Naive B cell (primary cell): Measurements from ENCODE around the gene UGT1A8. TPM values are rescaled to one million over a fixed set of nuclear protein-coding genes. Genes with fewer than 3 reads are reported as not detected.
A peak's percentile ranks its signal among the peaks of the same experiment; 100 is the strongest.
"Not testable (repeated sequence)": the region's sequence is repeated elsewhere in the genome, so short reads cannot be mapped to it uniquely, and the experiment has no call there.

Source experiments
- ATAC-seq, 2 donors: fragments of 150-1000 bp; cut with Tn5 transposase; 2 replicates each; pipeline ENCODE4 v1.10.0; 2021; ENCODE audit warnings: low read depth in 2 of 2, mild to moderate bottlenecking in 2 of 2, moderate library complexity in 2 of 2
- DNase-seq: peaks from one replicate; pipeline ENCODE4 v3.0.0; 2022
- H3K27ac Mint-ChIP-seq, 6 donors: one replicate each; pipeline ENCODE4 v1.8.0; 2020 to 2022; ENCODE audit warnings: mild to moderate bottlenecking in 6 of 6, mixed read lengths in 6 of 6, moderate library complexity in 5 of 6, inconsistent platforms in 2 of 6
- H3K27me3 Mint-ChIP-seq, 3 donors: one replicate each; pipeline ENCODE4 v1.8.0; 2021 to 2022; ENCODE audit warnings: mixed read lengths in 3 of 3, mild to moderate bottlenecking in 1 of 3
- H3K36me3 Mint-ChIP-seq, 2 donors: one replicate each; pipeline ENCODE4 v1.8.0; 2020 to 2022; ENCODE audit warnings: mixed read lengths in 2 of 2, inconsistent platforms in 1 of 2, mild to moderate bottlenecking in 1 of 2
- H3K4me1 Mint-ChIP-seq, 3 donors: one replicate each; pipeline ENCODE4 v1.8.0; 2020 to 2022; ENCODE audit warnings: mixed read lengths in 3 of 3, inconsistent platforms in 1 of 3, mild to moderate bottlenecking in 1 of 3, moderate library complexity in 1 of 3
- H3K4me3 Mint-ChIP-seq, 8 donors: one replicate each; pipeline ENCODE4 v1.8.0; 2020 to 2022; ENCODE audit warnings: mild to moderate bottlenecking in 8 of 8, mixed read lengths in 8 of 8, moderate library complexity in 8 of 8, inconsistent platforms in 2 of 8
- H3K9me3 Mint-ChIP-seq, 7 donors: one replicate each; pipeline ENCODE4 v1.8.0; 2020 to 2022; ENCODE audit warnings: mixed read lengths in 7 of 7, mild to moderate bottlenecking in 5 of 7, inconsistent platforms in 2 of 7, moderate library complexity in 1 of 7
- polyA plus RNA-seq, 6 donors: library from polyadenylated mRNA; unstranded; fragments of 300-500 nt; fragmentation: Illumina TruSeq; gene quantifications; one replicate each; pipeline ENCODE4 v1.2.3, GENCODE V29; 2021; ENCODE audit warnings: low read depth in 6 of 6

Gene UGT1A8
- polyA plus RNA-seq, 6 donors from 2014 or later = not detected

DNA sequence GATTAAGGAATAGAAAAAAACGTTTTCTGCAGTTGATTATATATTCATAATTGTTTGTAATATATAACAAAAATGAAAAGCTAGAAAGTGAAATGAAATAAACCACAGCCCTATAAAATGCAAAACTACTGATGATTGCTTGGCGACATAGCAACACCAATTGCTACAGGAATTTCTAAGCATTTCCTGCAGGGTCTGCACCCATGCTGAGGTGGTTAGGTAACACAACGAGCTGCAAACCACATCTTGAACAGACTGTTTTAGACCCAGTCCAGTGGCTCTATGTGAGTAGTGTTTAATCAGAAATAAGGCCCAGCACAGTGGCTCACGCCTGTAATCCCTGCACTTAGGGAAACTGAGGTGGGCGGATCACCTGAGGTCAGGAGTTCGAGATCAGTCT, 37.1 kb downstream of the UGT1A8 start:
- no peak for ATAC-seq
- Mint-ChIP-seq H3K36me3 (no peaks in the 10 kb centered on the region), H3K4me3 (no peak overlapping the region), H3K4me1 (no peaks in the 10 kb centered on the region), H3K9me3 (peaks cover 0 to 5% (median 0%) of the 10 kb centered on the region in 7 donors), H3K27me3 (peaks cover 7 to 38% (median 9%) of the 10 kb centered on the region in 3 donors), H3K27ac (no peak overlapping the region)
- DNase-seq = no peak

DNA sequence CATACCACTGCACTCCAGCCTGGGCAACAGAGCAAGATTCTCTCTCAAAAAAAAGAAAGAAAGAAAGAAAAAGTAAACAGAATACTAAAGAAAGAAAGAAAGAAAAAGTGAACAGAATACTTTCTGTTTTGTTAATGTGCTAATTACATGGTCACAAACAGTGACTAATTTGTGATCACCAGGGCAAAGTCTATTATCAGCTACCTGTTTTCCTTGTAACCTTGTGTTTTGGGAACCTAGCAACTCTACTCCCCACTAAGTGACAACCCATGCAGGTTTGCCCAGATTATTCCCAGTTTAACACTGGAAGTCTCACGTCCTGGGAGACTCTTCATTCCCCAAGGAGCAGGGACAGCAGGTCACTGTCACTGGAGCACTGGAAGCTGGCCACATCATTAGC, 37.6 kb downstream of the UGT1A8 start:
- H3K4me3 Mint-ChIP-seq = no peak overlapping the region
- peaks cover 0 to 5% (median 0%) of the 10 kb centered on the region in 7 donors for H3K9me3 Mint-ChIP-seq

DNA sequence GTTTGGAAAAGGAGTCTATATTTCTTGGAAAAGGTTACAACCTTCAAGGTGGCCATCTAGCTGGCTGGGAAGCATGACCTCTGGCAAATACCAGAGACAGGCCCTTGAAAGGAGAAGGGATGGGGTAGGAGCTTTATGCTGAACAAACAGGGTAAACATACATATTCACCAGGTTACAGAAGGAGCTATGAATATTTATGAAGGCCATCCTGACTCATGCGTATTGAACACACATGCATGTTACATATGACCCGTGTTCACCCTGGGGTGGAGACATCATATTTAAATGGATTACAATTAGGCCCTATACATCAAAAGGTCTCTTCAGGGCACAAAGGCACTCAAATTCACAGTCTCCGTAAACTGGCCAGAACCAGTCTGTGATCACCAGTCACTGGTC, 38.5 kb downstream of the UGT1A8 start:
- not testable (repeated sequence) for ATAC-seq, H3K4me1 Mint-ChIP-seq, H3K36me3 Mint-ChIP-seq, H3K9me3 Mint-ChIP-seq, DNase-seq, H3K27ac Mint-ChIP-seq, H3K4me3 Mint-ChIP-seq
- H3K27me3 Mint-ChIP-seq = peaks cover 16 to 42% (median 18%) of the 10 kb centered on the region in 3 donors

More for the DNA sequence above, 37.6 kb downstream of the UGT1A8 start:
- ATAC-seq = no peak
- H3K27me3 Mint-ChIP-seq = peaks cover 12 to 39% (median 15%) of the 10 kb centered on the region in 3 donors
- DNase-seq = no peak
- no peaks in the 10 kb centered on the region for H3K36me3 Mint-ChIP-seq
- no peak overlapping the region for H3K27ac Mint-ChIP-seq
- no peaks in the 10 kb centered on the region for H3K4me1 Mint-ChIP-seq

DNA sequence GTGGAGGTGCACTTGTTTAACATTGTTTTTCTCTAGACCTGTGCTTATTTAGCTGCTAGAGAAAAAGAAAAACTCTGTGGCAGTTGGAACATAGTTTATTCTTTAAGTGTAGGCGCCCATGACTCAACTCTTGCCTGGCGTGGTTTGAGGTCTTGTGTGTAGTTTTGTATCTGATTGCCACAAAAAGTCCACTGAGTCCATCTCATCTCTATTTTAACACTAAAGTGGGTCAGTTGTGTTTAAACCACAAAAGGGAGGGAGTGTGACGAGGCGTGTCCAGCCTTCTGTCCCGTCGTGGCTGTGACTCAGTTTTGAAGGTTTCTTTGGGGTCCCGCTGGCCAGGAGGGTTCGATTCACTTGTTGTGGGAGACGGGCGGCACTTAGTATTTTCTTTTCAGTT, 39.0 kb downstream of the UGT1A8 start:
- Mint-ChIP-seq H3K4me3 (no peak overlapping the region), H3K9me3 (peaks cover 0 to 5% (median 0%) of the 10 kb centered on the region in 7 donors), H3K36me3 (no peaks in the 10 kb centered on the region), H3K27me3 (peaks cover 15 to 45% (median 18%) of the 10 kb centered on the region in 3 donors), H3K27ac (no peak overlapping the region), H3K4me1 (no peaks in the 10 kb centered on the region)
- DNase-seq (no peak), ATAC-seq (no peak)

DNA sequence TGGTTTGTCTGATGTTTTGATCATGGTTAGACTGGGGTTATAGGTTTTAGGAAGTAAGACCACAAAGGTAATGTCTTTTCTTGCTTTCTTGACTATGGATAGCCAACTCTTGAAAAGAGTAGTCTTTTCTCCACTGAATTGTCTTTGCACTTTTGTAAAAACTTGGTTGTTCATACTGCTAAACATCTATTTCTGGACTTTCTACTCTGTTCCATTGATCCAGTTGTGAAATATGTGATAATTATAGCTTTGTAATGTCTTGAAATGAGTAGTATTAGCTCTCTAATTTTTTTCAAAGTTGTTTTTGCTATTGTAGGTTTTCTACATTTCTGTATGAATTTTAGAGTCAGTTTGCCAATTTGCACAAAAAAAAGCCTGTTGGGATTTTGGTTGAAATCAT, 41.2 kb downstream of the UGT1A8 start:
- ATAC-seq = no peak
- Mint-ChIP-seq H3K27ac (no peak overlapping the region), H3K4me3 (no peak overlapping the region)

DNA sequence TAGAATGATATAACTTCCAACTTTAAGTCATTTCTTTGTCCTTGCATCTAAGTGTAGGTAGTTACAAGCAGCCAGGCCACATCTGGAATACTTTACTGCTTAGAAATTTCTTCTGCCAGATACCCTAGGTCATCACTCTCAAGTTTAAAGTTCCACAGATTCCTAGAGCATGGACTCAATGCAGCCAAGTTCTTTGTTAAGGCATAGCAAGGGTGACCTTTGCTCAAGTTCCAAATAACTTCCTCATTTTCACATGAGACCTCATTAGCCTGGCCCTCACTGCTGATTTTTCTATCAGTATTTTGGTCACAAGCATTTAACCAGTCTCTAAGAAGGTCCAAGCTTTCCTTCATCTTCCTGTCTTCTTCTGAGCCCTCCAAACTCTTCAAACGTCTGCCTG, 46.5 kb downstream of the UGT1A8 start:
- H3K9me3 Mint-ChIP-seq = peaks cover 0 to 22% (median 6%) of the 10 kb centered on the region in 7 donors
- DNase-seq (no peak), ATAC-seq (no peak)
- H3K36me3 Mint-ChIP-seq = no peaks in the 10 kb centered on the region
- no peak overlapping the region for H3K4me3 Mint-ChIP-seq
- no peaks in the 10 kb centered on the region for H3K4me1 Mint-ChIP-seq
- H3K27me3 Mint-ChIP-seq = peaks cover 12 to 38% (median 28%) of the 10 kb centered on the region in 3 donors
- H3K27ac Mint-ChIP-seq = no peak overlapping the region

More for the DNA sequence above, 41.2 kb downstream of the UGT1A8 start:
- H3K36me3 Mint-ChIP-seq = no peaks in the 10 kb centered on the region
- H3K9me3 Mint-ChIP-seq = peaks cover 0 to 7% (median 3%) of the 10 kb centered on the region in 7 donors
- H3K27me3 Mint-ChIP-seq = peaks cover 12 to 48% (median 14%) of the 10 kb centered on the region in 3 donors
- no peaks in the 10 kb centered on the region for H3K4me1 Mint-ChIP-seq
- no peak for DNase-seq

DNA sequence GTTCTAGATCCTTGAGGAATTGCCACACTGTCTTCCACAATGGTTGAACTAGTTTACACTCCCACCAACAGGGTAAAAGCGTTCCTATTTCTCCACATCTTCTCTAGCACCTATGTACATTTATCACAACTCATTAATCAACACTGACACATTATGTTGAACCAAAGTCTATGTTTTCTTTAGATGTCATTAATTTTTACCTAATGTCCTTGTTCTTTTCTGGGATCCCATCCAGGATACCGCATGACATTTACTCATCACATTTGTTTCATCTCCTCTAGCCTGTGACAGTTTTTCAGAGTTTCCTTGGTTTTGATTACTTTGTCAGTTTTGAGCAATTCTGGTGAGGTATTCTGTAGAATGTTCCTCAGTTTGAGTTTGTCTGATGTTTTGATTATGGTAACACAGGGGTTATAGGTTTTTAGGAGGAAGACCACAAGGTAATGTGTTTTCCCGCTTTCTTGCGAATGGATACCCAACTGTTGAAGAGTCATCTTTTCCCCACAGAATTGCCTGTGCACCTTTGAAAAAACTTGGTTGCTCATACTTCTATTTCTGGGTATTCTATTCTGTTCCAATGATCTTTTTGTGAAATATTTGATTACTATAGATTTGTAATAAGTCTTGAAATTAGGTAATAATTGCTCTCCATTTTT, 51.3 kb downstream of the UGT1A8 start:
- Mint-ChIP-seq H3K9me3 (peaks cover 0 to 16% (median 4%) of the 10 kb centered on the region in 7 donors), H3K4me3 (no peak overlapping the region), H3K27ac (no peak overlapping the region), H3K4me1 (peaks cover 0 to 6% (median 0%) of the 10 kb centered on the region in 3 donors), H3K36me3 (no peaks in the 10 kb centered on the region), H3K27me3 (peaks cover 15 to 27% (median 16%) of the 10 kb centered on the region in 3 donors)
- ATAC-seq (no peak), DNase-seq (no peak)

DNA sequence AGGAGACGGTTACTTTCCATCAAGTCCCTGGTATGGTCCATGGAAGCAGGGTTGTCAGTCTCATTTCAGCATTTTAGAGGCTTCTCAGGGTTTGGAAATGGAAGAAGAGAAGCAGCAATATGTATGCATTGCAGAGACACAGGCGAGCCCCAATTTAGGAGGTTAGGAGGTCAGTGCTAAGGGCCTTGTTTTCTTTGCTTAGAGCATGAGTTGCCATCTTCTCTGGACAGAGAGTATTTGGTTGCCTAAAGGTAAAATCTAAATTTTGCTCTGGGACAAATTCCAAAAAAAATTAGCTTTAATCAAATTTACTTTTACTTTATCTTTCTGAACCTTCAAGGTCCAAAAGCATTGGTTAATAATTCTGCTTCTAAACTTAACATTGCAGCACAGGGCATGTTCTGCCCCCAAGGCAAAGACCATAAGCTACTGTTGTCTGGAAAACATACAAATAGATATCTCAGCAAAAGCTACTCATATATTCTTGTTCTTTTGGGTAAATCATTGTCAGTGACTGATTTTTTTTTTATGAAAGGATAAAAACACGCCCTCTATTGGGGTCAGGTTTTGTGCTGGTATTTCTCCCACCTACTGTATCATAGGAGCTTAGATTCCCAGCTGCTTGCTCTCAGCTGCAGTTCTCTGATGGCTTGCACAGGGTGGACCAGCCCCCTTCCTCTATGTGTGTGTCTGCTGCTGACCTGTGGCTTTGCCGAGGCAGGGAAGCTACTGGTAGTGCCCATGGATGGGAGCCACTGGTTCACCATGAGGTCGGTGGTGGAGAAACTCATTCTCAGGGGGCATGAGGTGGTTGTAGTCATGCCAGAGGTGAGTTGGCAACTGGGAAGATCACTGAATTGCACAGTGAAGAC, 54.1 kb downstream of the UGT1A8 start, which contains the start of gene UGT1A9:
UGT1A9 (plus strand) TSS at position 609 of the 872 bp plus-strand sequence; CDS start at position 646, 37 bp downstream.
- no peak within 1 kb of the TSS for H3K4me3 Mint-ChIP-seq
- peaks cover 0 to 6% (median 0%) of the 10 kb centered on the region in 3 donors for H3K4me1 Mint-ChIP-seq
- peaks cover 0 to 11% (median 2%) of the 10 kb centered on the region in 7 donors for H3K9me3 Mint-ChIP-seq
- peak within 1 kb of the TSS in 1 of 6 donors; percentile 35 for H3K27ac Mint-ChIP-seq
- ATAC-seq (no peak), DNase-seq (no peak)
- peaks cover 11 to 28% (median 24%) of the 10 kb centered on the region in 3 donors for H3K27me3 Mint-ChIP-seq
- no peaks in the 10 kb centered on the region for H3K36me3 Mint-ChIP-seq

DNA sequence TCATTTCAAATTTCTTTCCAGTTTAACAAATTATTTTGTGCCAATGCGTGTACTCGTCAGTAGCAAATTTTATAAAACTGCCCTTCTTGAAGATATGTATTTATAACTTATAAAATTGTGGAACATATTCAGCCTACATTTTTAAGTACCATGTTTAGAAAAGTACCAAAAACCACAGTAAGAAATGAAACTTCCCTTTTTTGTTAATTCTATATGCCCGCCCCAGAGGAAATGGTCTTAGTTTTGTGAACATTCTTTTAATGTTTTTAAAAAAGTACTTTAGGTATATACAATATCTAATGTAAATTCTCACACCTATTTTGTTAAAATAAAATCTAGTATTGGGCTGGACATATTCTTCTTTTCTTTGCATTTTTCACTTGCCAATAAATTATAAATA, 55.5 kb downstream of the UGT1A8 start:
- DNase-seq = no peak
- H3K27ac Mint-ChIP-seq = no peak overlapping the region
- H3K36me3 Mint-ChIP-seq = no peaks in the 10 kb centered on the region
- ATAC-seq = no peak
- no peak overlapping the region for H3K4me3 Mint-ChIP-seq
- peaks cover 0 to 6% (median 0%) of the 10 kb centered on the region in 3 donors for H3K4me1 Mint-ChIP-seq
- H3K27me3 Mint-ChIP-seq = peaks cover 7 to 32% (median 28%) of the 10 kb centered on the region in 3 donors
- peaks cover 0 to 11% (median 2%) of the 10 kb centered on the region in 7 donors for H3K9me3 Mint-ChIP-seq

DNA sequence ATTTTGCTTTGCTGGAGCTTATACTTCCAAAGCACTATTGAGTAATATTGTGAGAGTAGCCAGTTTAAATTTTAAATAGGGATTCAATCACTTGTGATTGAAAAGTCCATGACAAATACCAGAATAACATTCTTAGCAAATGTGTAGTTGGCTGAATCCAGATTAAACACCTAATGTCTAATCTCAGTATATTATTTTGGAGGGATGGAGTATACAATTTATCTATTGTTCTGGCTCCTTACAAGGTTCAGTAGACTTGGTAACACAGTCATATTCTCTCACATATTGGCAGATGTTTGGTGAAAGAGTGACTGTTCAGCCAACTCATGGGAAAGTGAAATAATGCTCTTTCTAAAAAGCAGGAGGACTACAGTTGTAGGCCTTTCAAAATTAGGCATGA, 56.5 kb downstream of the UGT1A8 start:
- no peaks in the 10 kb centered on the region for H3K36me3 Mint-ChIP-seq
- H3K27me3 Mint-ChIP-seq = peaks cover 0 to 28% (median 24%) of the 10 kb centered on the region in 3 donors
- no peak for DNase-seq
- ATAC-seq = no peak
- no peak overlapping the region for H3K4me3 Mint-ChIP-seq
- H3K27ac Mint-ChIP-seq = peak overlapping the region in 1 of 6 donors; percentile 54
- H3K4me1 Mint-ChIP-seq = peaks cover 0 to 6% (median 0%) of the 10 kb centered on the region in 3 donors
- H3K9me3 Mint-ChIP-seq = peaks cover 0 to 3% (median 0%) of the 10 kb centered on the region in 7 donors

DNA sequence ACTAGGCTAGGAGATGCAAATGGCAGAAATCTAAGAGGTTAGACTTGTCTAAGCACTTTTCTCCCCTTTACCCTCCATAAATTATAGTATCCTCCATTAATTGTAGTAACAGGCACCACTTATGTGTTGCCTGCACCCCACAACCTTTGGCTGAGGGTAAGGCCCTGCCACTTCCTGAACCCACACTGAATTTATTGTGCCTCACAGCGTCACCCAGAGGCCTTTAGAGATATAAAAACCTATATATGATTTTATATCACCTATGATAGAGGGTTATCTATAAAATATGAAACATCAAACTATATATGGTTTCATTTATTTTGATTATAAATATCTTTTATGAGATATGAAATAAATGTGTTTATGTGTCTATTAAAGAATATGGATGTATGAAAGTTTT, 56.9 kb downstream of the UGT1A8 start:
- Mint-ChIP-seq H3K27ac (peak overlapping the region in 1 of 6 donors; percentile 54), H3K36me3 (no peaks in the 10 kb centered on the region), H3K4me1 (peaks cover 0 to 6% (median 0%) of the 10 kb centered on the region in 3 donors), H3K4me3 (no peak overlapping the region), H3K27me3 (peaks cover 0 to 29% (median 24%) of the 10 kb centered on the region in 3 donors), H3K9me3 (peaks cover 0 to 3% (median 0%) of the 10 kb centered on the region in 7 donors)
- no peak for DNase-seq
- ATAC-seq = no peak

DNA sequence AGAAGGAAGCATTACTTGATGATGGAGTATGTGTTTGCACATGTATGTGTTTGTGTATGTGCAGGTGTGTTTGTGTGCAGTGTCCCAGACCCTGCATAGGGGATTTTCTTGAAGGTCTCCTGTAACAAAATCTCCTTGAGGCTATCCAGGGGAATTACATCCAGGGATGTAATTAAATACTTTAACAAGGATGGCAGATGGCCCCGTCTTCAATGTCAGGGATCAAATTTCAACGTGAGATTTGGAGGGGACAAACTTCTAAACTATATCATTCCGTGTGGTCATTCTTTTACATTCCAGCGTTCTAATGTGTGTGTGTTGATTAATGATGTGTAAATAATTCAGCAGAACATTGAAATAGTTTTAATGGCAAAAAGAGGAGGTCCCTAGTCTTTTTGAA, 57.6 kb downstream of the UGT1A8 start:
- DNase-seq (no peak), ATAC-seq (no peak)
- no peak overlapping the region for H3K4me3 Mint-ChIP-seq
- H3K27ac Mint-ChIP-seq = no peak overlapping the region
- peaks cover 0 to 6% (median 0%) of the 10 kb centered on the region in 3 donors for H3K4me1 Mint-ChIP-seq
- peaks cover 5 to 36% (median 23%) of the 10 kb centered on the region in 3 donors for H3K27me3 Mint-ChIP-seq
- no peaks in the 10 kb centered on the region for H3K36me3 Mint-ChIP-seq
- peaks cover 0 to 3% (median 0%) of the 10 kb centered on the region in 7 donors for H3K9me3 Mint-ChIP-seq

DNA sequence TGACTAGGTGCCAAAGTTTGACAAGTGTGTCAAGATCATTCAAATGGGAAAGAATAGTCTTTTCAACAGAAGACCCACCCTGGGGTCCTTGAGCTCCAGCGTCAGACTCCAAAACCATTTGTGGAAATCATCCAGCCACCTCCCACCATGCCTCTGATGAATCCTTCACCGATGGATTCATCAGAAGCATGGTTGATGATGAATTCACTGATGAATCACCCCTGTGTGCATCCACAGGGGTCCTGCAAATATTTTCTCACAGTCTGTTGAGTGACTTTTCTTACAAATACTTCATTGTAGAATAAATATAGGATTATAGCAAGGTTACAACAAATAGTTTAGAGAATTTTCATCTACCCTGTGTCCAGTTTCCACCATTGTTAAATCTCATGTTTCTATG, 58.6 kb downstream of the UGT1A8 start:
- Mint-ChIP-seq H3K4me1 (peaks cover 0 to 6% (median 0%) of the 10 kb centered on the region in 3 donors), H3K9me3 (peaks cover 0 to under 1% (median 0%) of the 10 kb centered on the region in 7 donors), H3K27me3 (peaks cover 5 to 34% (median 12%) of the 10 kb centered on the region in 3 donors), H3K36me3 (no peaks in the 10 kb centered on the region), H3K27ac (no peak overlapping the region), H3K4me3 (no peak overlapping the region)
- ATAC-seq (no peak), DNase-seq (no peak)
